NCI-H1436 (cell line): ENCODE data around the gene CHRNA9.

Source experiments
- DNase-seq: peaks from one replicate; lab custom pipeline; 2025; lab: John Stamatoyannopoulos, UW

The CHRNA9 gene

GRCh38 chr4:40309250-40309774 is 25.8 kb upstream of the CHRNA9 start:
- DNase-seq = no peak

- DNase-seq = no peak
Measured at GRCh38 chr4:40310225-40310624, 24.9 kb upstream of the CHRNA9 start.

GRCh38 chr4:40311811-40312346 is 23.3 kb upstream of the CHRNA9 start:
- no peak for DNase-seq

GRCh38 chr4:40314951-40315350 is 20.2 kb upstream of the CHRNA9 start:
- DNase-seq = no peak

GRCh38 chr4:40316333-40316781 is 18.8 kb upstream of the CHRNA9 start:
- no peak for DNase-seq

- no peak for DNase-seq
Measured at GRCh38 chr4:40316782-40317635, 18.1 kb upstream of the CHRNA9 start.

GRCh38 chr4:40317916-40318658 is 17.0 kb upstream of the CHRNA9 start:
- no peak for DNase-seq

- DNase-seq = peak; percentile 50
Measured at GRCh38 chr4:40321574-40322275, 13.4 kb upstream of the CHRNA9 start.

- no peak for DNase-seq
Measured at GRCh38 chr4:40322811-40323210, 12.3 kb upstream of the CHRNA9 start.

- no peak for DNase-seq
Measured at GRCh38 chr4:40323866-40324265, 11.3 kb upstream of the CHRNA9 start.

- DNase-seq = peak; percentile 82
Measured at GRCh38 chr4:40325406-40326019, 9.6 kb upstream of the CHRNA9 start.

GRCh38 chr4:40327340-40327739 is 7.8 kb upstream of the CHRNA9 start:
- DNase-seq = no peak

GRCh38 chr4:40328383-40328782 is 6.8 kb upstream of the CHRNA9 start:
- DNase-seq = no peak

- DNase-seq = no peak
Measured at GRCh38 chr4:40329805-40330204, 5.3 kb upstream of the CHRNA9 start.

- DNase-seq = no peak
Measured at GRCh38 chr4:40330536-40330935, 4.6 kb upstream of the CHRNA9 start.

GRCh38 chr4:40331101-40331745 is 3.9 kb upstream of the CHRNA9 start:
- no peak for DNase-seq

- no peak for DNase-seq
Measured at GRCh38 chr4:40331961-40332360, 3.2 kb upstream of the CHRNA9 start.

GRCh38 chr4:40333921-40334352 is 1.2 kb upstream of the CHRNA9 start:
- peak; percentile 71 for DNase-seq

GRCh38 chr4:40335525-40335894 is 377 bp downstream of the CHRNA9 start:
- no peak for DNase-seq

- peak; percentile 21 for DNase-seq
Measured at GRCh38 chr4:40337051-40337450, 1.9 kb downstream of the CHRNA9 start.

GRCh38 chr4:40337523-40337922 is 2.4 kb downstream of the CHRNA9 start:
- no peak for DNase-seq
